Ascending aorta (tissue), 2 donors: ENCODE results near the gene IMMP2L. TPM values are rescaled to one million over a fixed set of nuclear protein-coding genes. Genes with fewer than 3 reads are reported as not detected.

Experiments used
- DNase-seq, 2 donors: peaks; one replicate each; pipeline ENCODE4 v3.0.0-alpha.2; 2019; ENCODE audit warnings: low spot score in 2 of 2
- H3K27ac ChIP-seq, 2 donors: fragments of 200-600 bp; sonication (generic); one replicate each; pipeline ENCODE4 v1.5.1; 2016 to 2017; ENCODE audit warnings: mild to moderate bottlenecking in 1 of 2
- H3K27me3 ChIP-seq: fragments of 200-600 bp; sonication (generic); one replicate; pipeline ENCODE4 v1.5.1; 2017
- H3K36me3 ChIP-seq, 2 donors: fragments of 200-600 bp; sonication (generic); one replicate each; pipeline ENCODE4 v1.5.1; 2016
- H3K4me1 ChIP-seq, 2 donors: fragments of 200-600 bp; sonication (generic); one replicate each; pipeline ENCODE4 v1.5.1; 2016 to 2017; ENCODE audit warnings: mild to moderate bottlenecking in 1 of 2
- H3K4me3 ChIP-seq, 2 donors: fragments of 200-600 bp; sonication (generic); one replicate each; pipeline ENCODE4 v1.5.1; 2016 to 2017; ENCODE audit warnings: mild to moderate bottlenecking in 1 of 2
- H3K9me3 ChIP-seq, 2 donors: fragments of 200-600 bp; sonication (generic); one replicate each; pipeline ENCODE4 v1.5.1; 2016
- intact Hi-C: fragments of 100-400 bp; cut with DNase I; formaldehyde crosslinking; loops from one replicate; pipeline ENCODE4 v1.15.1; 2023
- total RNA-seq: library from RNA; depleted of rRNA; stranded (reverse); fragments of >200 nt; gene quantifications from one replicate; pipeline ENCODE4 v1.1.0, GENCODE V29; 2016
- TF ChIP-seq, protein P1 (sequence below), 3 experiments: fragments of 200-600 bp in 2 of 3; fragments of 450-650 bp in 1 of 3; sonication (generic) in 2 of 3; IDR thresholded peaks; one replicate each; pipeline ENCODE4 v1.5.1; 2016 to 2019; ENCODE audit warnings: antibody characterized with exemption in 3 of 3, mild to moderate bottlenecking in 1 of 3, moderate library complexity in 1 of 3

IMMP2L gene
- total RNA-seq, 1 donor from 2014 or later: 143 TPM

DNA sequence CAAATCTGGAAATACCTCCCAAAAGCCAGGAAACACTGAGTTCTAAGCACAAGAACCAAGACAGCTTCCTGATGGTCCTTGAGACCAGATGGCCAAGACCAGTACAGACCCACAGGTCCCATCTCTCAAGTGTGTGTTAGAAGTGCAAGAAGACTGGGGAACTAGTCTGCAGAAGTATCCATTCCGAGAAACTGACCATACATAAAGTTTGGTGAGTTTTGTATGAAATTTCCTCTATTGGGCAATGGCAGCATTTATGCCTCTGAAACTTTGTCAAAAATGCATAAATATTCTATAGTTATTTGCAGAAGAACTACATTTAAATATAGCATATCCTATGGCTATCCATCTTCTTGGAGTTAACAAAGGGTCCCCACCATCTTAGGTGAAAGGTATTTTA lies 333.9 kb downstream of the IMMP2L start:
- intact Hi-C loops: no loop called here
- H3K4me1 ChIP-seq: no peaks in the 10 kb centered on the region
- H3K4me3 ChIP-seq: no peak overlapping the region
- no peak overlapping the region for H3K27ac ChIP-seq
- TF ChIP-seq, protein P1, sequence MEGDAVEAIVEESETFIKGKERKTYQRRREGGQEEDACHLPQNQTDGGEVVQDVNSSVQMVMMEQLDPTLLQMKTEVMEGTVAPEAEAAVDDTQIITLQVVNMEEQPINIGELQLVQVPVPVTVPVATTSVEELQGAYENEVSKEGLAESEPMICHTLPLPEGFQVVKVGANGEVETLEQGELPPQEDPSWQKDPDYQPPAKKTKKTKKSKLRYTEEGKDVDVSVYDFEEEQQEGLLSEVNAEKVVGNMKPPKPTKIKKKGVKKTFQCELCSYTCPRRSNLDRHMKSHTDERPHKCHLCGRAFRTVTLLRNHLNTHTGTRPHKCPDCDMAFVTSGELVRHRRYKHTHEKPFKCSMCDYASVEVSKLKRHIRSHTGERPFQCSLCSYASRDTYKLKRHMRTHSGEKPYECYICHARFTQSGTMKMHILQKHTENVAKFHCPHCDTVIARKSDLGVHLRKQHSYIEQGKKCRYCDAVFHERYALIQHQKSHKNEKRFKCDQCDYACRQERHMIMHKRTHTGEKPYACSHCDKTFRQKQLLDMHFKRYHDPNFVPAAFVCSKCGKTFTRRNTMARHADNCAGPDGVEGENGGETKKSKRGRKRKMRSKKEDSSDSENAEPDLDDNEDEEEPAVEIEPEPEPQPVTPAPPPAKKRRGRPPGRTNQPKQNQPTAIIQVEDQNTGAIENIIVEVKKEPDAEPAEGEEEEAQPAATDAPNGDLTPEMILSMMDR (IDR thresholded peaks at IDR 0.05): no peak
- H3K36me3 ChIP-seq: no peaks in the 10 kb centered on the region
- no peak for DNase-seq
- no peaks in the 10 kb centered on the region for H3K27me3 ChIP-seq
- H3K9me3 ChIP-seq: no peaks in the 10 kb centered on the region

- H3K27ac ChIP-seq: no peak overlapping the region
- no peaks in the 10 kb centered on the region for H3K4me1 ChIP-seq
- intact Hi-C loops: no loop called here
- no peaks in the 10 kb centered on the region for H3K36me3 ChIP-seq
- TF ChIP-seq, protein P1 (IDR thresholded peaks at IDR 0.05): no peak
- no peaks in the 10 kb centered on the region for H3K9me3 ChIP-seq
- no peak for DNase-seq
- H3K4me3 ChIP-seq: no peak overlapping the region
- H3K27me3 ChIP-seq: no peaks in the 10 kb centered on the region
Observed at GRCh38 chr7:111226800-111227199, 335.5 kb downstream of the IMMP2L start.

DNA sequence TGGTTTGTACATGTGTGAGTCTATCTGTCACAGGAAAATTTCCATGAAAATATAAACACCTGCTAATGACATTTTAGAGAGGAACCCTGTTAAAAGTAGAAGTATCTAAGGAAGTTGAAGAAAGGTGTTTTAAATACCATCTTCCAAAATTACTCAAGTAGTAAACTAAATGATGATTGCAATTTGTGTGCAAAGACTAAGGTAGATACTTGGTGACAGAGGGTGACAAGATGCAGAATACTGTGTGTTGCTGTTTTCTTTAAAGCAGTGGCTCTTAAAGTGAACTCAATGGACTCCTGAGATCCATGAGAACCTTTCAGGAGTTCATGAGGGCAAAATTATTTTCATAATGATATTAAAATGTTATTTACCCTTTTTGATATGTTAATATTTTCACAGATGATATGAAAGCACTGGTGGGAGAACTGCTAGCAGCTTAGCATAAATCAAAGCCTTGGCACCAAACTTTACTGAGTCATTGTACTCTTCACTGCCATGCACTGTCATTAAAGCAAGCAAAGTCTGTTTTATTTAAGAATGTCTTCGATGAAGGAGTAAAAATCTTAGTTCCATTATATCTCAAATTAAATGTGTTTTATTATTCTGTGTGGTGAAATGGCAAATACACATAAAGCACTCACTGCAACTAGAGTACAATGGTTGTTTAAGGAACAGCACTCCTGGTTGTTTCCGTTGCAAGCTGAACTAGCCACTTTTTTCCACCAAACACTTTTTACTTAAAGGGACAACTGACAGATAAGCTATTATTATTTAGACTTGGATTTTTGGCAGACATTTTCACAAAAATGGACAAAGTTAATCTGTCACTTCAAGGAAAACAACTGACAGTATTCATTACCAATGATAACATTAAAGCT lies 337.7 kb downstream of the IMMP2L start:
- DNase-seq: no peak
- Histone ChIP-seq H3K4me1 (no peaks in the 10 kb centered on the region), H3K4me3 (no peak overlapping the region), H3K9me3 (no peaks in the 10 kb centered on the region), H3K27me3 (no peaks in the 10 kb centered on the region), H3K36me3 (no peaks in the 10 kb centered on the region), H3K27ac (no peak overlapping the region)
- intact Hi-C loops: no loop called here
- TF ChIP-seq, protein P1 (IDR thresholded peaks at IDR 0.05): no peak

DNA sequence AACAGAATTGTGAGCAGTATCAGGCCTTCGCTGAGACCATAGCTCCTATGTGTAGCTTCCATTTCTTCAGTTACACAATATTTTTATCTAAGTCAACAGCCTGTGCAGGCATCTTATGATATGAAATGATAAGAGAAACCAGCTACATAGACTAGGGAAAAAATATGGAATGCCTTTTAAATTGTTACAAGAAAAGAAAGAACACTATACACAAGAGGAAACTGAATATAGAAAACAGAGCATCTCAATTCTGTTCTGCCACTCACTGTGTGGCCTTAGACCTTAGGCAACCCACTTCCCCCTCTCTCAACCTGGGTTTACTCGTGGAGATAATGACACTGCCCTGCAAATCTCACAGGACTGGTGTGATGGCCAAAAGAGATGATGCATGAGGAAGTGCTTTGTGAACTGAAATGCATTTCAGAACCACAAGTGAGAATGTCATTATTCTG lies 338.5 kb downstream of the IMMP2L start:
- H3K9me3 ChIP-seq: no peaks in the 10 kb centered on the region
- no peaks in the 10 kb centered on the region for H3K36me3 ChIP-seq
- H3K4me3 ChIP-seq: no peak overlapping the region
- no peak for DNase-seq
- intact Hi-C loops: no loop called here
- H3K27ac ChIP-seq: no peak overlapping the region
- no peaks in the 10 kb centered on the region for H3K27me3 ChIP-seq
- TF ChIP-seq, protein P1 (IDR thresholded peaks at IDR 0.05): no peak
- H3K4me1 ChIP-seq: no peaks in the 10 kb centered on the region

GRCh38 chr7:111215550-111215949 lies 346.7 kb downstream of the IMMP2L start:
- no peaks in the 10 kb centered on the region for H3K36me3 ChIP-seq
- no peak overlapping the region for H3K27ac ChIP-seq
- no peaks in the 10 kb centered on the region for H3K9me3 ChIP-seq
- TF ChIP-seq, protein P1 (IDR thresholded peaks at IDR 0.05): no peak
- H3K4me1 ChIP-seq: no peaks in the 10 kb centered on the region
- intact Hi-C loops: no loop called here
- no peaks in the 10 kb centered on the region for H3K27me3 ChIP-seq
- DNase-seq: no peak
- H3K4me3 ChIP-seq: no peak overlapping the region
